SK-N-SH treated with all-trans-retinoic acid at 6 μM for 48 hours (cell line): ENCODE measurements around the gene COL1A2.
A peak's percentile ranks its signal among the peaks of the same experiment; 100 is the strongest.

Source experiments
- ATAC-seq: fragments of 200-7000 bp; cut with Tn5 transposase; 3 replicates; pipeline ENCODE4 v1.9.1; 2020; ENCODE audit warnings: mild to moderate bottlenecking, moderate library complexity
- ARNTL ChIP-seq: fragments of 450-650 bp; formaldehyde crosslinking; IDR thresholded peaks from 2 replicates; pipeline ENCODE4 v1.5.0; 2020; ENCODE audit warnings: low read depth, mild to moderate bottlenecking, moderate library complexity, borderline replicate concordance
- BACH2 ChIP-seq: fragments of 250-450 bp; sonication (Bioruptor Pico); IDR thresholded peaks from 2 replicates; pipeline ENCODE4 v1.9.0; 2021; ENCODE audit warnings: mild to moderate bottlenecking, borderline replicate concordance
- CREB5 ChIP-seq: fragments of 250-450 bp; sonication (Bioruptor Pico); IDR thresholded peaks from 2 replicates; pipeline ENCODE4 v1.5.1; 2020; ENCODE audit warnings: low read depth, mild to moderate bottlenecking, moderate library complexity
- CSDC2 ChIP-seq: fragments of 250-450 bp; sonication (Bioruptor Pico); IDR thresholded peaks from 2 replicates; pipeline ENCODE4 v1.5.0; 2020; ENCODE audit warnings: mild to moderate bottlenecking, moderate library complexity
- CSRNP3 ChIP-seq: fragments of 250-450 bp; sonication (Bioruptor Pico); IDR thresholded peaks from 2 replicates; pipeline ENCODE4 v1.5.1; 2021; ENCODE audit warnings: mild to moderate bottlenecking, moderate library complexity
- ESRRG ChIP-seq: fragments of 250-450 bp; sonication (Bioruptor Pico); IDR thresholded peaks from 2 replicates; pipeline ENCODE4 v1.6.1; 2021; ENCODE audit warnings: mild to moderate bottlenecking
- GLIS3 ChIP-seq: fragments of 250-450 bp; sonication (Bioruptor Pico); IDR thresholded peaks from 2 replicates; pipeline ENCODE4 v1.5.0; 2020; ENCODE audit warnings: mild to moderate bottlenecking, moderate library complexity
- ISL1 ChIP-seq: fragments of 250-450 bp; sonication (Bioruptor Pico); IDR thresholded peaks from 2 replicates; pipeline ENCODE4 v2.1.2; 2022; ENCODE audit warnings: mild to moderate bottlenecking, moderate library complexity
- OSR1 ChIP-seq: fragments of 250-450 bp; sonication (Bioruptor Pico); IDR thresholded peaks from 2 replicates; pipeline ENCODE4 v1.8.0; 2022; ENCODE audit warnings: moderate library complexity, mild to moderate bottlenecking, inconsistent platforms
- RARB ChIP-seq: fragments of 250-450 bp; sonication (Bioruptor Pico); IDR thresholded peaks from 2 replicates; pipeline ENCODE4 v1.8.0; 2021; ENCODE audit warnings: mild to moderate bottlenecking, moderate library complexity
- SNAI2 ChIP-seq: fragments of 250-450 bp; sonication (Bioruptor Pico); IDR thresholded peaks from 2 replicates; pipeline ENCODE4 v1.5.0; 2020; ENCODE audit warnings: mild to moderate bottlenecking, moderate library complexity
- TCF4 ChIP-seq: fragments of 250-450 bp; sonication (Bioruptor Pico); IDR thresholded peaks from 2 replicates; pipeline ENCODE4 v1.8.0; 2021; ENCODE audit warnings: mild to moderate bottlenecking, moderate library complexity, borderline replicate concordance
- TOX ChIP-seq: fragments of 250-450 bp; sonication (Bioruptor Pico); IDR thresholded peaks from 2 replicates; pipeline ENCODE4 v1.8.0; 2021; ENCODE audit warnings: mild to moderate bottlenecking, moderate library complexity, borderline replicate concordance
- ZFP3 ChIP-seq: fragments of 250-450 bp; sonication (Bioruptor Pico); IDR thresholded peaks from 2 replicates; pipeline ENCODE4 v1.5.0; 2020; ENCODE audit warnings: mild to moderate bottlenecking, moderate library complexity
- ZFP30 ChIP-seq: fragments of 450-650 bp; formaldehyde crosslinking; IDR thresholded peaks from 2 replicates; pipeline ENCODE4 v1.5.0; 2022; ENCODE audit warnings: mild to moderate bottlenecking, moderate library complexity
- ZNF70 ChIP-seq: fragments of 450-650 bp; formaldehyde crosslinking; IDR thresholded peaks from 2 replicates; pipeline ENCODE4 v1.5.0; 2020; ENCODE audit warnings: mild to moderate bottlenecking, moderate library complexity
- ZNF8 ChIP-seq: fragments of 450-650 bp; formaldehyde crosslinking; IDR thresholded peaks from 2 replicates; pipeline ENCODE4 v1.5.0; 2020; ENCODE audit warnings: mild to moderate bottlenecking, moderate library complexity
- TF ChIP-seq, protein P1 (sequence below): fragments of 250-450 bp; sonication (Bioruptor Pico); IDR thresholded peaks from 2 replicates; pipeline ENCODE4 v1.8.0; 2020; ENCODE audit warnings: mild to moderate bottlenecking, moderate library complexity, borderline replicate concordance
- TF ChIP-seq, protein P2 (sequence below): fragments of 250-450 bp; sonication (Bioruptor Pico); IDR thresholded peaks from 2 replicates; pipeline ENCODE4 v1.8.0; 2021; ENCODE audit warnings: low read depth, mild to moderate bottlenecking, moderate library complexity, borderline replicate concordance

Gene COL1A2

DNA sequence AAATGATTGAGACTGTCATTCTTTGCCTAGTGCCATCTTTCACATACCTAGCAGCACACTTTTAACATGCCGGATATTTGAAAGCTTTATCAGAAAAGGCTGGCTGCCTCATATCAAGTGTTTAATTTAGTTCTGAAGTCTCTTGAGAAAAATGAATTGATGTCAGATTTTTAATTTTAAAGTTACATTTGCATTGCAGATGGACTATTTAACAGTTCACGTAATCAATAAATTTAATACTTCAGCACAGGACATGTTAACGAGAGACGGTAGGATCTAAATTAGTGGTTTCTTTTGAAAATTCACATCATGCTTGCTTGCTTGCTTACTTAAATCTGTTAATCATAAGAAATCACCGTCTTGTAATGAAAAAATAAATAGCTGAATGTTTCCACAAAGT is 51.6 kb downstream of the COL1A2 start (continued):
- TF ChIP-seq ZNF8 (CRISPR knock-in tag) (no peak), GLIS3 (CRISPR knock-in tag) (no peak), SNAI2 (CRISPR knock-in tag) (no peak), ARNTL (CRISPR knock-in tag) (no peak), ESRRG (CRISPR knock-in tag) (no peak)
- TF ChIP-seq, protein P1, sequence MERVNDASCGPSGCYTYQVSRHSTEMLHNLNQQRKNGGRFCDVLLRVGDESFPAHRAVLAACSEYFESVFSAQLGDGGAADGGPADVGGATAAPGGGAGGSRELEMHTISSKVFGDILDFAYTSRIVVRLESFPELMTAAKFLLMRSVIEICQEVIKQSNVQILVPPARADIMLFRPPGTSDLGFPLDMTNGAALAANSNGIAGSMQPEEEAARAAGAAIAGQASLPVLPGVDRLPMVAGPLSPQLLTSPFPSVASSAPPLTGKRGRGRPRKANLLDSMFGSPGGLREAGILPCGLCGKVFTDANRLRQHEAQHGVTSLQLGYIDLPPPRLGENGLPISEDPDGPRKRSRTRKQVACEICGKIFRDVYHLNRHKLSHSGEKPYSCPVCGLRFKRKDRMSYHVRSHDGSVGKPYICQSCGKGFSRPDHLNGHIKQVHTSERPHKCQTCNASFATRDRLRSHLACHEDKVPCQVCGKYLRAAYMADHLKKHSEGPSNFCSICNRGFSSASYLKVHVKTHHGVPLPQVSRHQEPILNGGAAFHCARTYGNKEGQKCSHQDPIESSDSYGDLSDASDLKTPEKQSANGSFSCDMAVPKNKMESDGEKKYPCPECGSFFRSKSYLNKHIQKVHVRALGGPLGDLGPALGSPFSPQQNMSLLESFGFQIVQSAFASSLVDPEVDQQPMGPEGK (CRISPR knock-in tag), result no peak
- TF ChIP-seq, all 23 proteins: peak for 0

DNA sequence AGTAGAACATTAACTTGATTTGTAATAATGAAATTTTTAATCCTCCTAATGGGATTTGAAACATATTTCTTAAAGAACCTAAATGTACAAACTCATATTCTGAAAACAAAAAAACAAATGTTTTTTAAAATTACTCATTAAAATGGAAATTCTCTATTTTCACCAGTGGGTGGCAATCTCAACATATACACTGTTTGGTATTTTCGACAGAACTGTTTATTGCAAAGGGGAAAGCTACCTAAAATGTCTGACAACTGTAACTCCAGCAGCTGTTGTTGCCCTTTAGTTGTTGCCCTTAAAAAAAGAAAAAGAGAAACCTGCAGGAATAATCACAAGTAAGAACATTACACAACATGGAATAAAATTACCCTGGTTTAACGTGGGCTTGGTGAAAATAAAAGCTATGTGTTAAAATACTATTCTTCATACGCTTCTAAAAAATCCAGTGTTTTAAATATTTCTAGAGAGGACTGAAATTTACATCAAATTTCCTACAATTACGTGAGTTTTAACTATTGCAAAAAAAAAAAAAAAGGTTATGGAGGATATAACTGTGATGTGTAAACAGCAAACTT is 54.5 kb downstream of the COL1A2 start:
- ATAC-seq, result peak; percentile 84
- TF ChIP-seq CSRNP3 (CRISPR knock-in tag) (no peak), TOX (CRISPR knock-in tag) (no peak), ZFP3 (CRISPR knock-in tag) (no peak), CREB5 (CRISPR knock-in tag) (no peak), ARNTL (CRISPR knock-in tag) (no peak), RARB (no peak), BACH2 (CRISPR knock-in tag) (no peak), CSDC2 (no peak)
- TF ChIP-seq, protein P2, sequence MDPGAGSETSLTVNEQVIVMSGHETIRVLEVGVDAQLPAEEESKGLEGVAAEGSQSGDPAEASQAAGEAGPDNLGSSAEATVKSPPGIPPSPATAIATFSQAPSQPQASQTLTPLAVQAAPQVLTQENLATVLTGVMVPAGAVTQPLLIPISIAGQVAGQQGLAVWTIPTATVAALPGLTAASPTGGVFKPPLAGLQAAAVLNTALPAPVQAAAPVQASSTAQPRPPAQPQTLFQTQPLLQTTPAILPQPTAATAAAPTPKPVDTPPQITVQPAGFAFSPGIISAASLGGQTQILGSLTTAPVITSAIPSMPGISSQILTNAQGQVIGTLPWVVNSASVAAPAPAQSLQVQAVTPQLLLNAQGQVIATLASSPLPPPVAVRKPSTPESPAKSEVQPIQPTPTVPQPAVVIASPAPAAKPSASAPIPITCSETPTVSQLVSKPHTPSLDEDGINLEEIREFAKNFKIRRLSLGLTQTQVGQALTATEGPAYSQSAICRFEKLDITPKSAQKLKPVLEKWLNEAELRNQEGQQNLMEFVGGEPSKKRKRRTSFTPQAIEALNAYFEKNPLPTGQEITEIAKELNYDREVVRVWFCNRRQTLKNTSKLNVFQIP (CRISPR knock-in tag), result no peak

DNA sequence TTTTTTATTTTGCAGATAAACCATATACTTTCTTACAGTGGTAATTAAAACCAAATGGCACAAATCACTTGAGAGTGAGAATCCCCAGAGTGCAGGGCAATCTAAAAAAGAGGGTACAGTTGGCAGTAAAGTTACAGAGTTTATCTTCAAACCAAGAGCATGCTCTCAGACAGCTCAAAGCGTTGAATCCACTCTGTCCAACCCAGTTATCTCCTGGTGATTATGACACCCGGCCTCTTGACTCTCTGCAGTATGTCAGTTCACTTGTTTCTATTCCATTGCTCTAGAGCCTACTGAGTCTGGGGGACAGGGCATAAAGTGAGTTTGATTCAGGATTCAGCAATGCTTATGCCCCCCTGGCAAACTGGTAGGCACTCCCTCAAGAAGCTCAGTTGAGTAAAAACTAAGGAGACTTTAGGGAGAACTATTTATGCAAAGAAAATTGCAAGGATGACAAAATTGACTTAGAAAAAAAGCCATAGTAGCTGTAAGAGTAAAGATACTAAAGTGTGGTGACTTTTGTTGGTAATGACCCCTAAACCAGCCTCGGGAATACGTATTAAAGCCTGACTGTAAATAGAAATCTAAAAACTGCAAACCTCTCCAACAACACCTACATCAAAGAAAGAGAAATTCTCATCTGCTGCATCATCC is 55.5 kb downstream of the COL1A2 start:
- TF ChIP-seq ZNF70, result no peak
- no peak for TF ChIP-seq ZNF8 (CRISPR knock-in tag)
- no peak for TF ChIP-seq ZFP30
- no peak for TF ChIP-seq ARNTL (CRISPR knock-in tag)
- TF ChIP-seq, protein P2 (CRISPR knock-in tag), result no peak
- no peak for TF ChIP-seq SNAI2 (CRISPR knock-in tag)
- TF ChIP-seq ZFP3 (CRISPR knock-in tag), result no peak
- no peak for TF ChIP-seq CREB5 (CRISPR knock-in tag)
- TF ChIP-seq CSDC2, result no peak
- no peak for TF ChIP-seq TCF4
- no peak for TF ChIP-seq OSR1
- no peak for TF ChIP-seq CSRNP3 (CRISPR knock-in tag)
- TF ChIP-seq ISL1, result no peak
- peak; percentile 35; the same call in 2 of the 3 replicates for ATAC-seq
